ENCODE results near the gene CEBPB. TPM values are rescaled to one million over a fixed set of nuclear protein-coding genes. Genes with fewer than 3 reads are reported as not detected.
"Not testable (repeated sequence)": the region's sequence is repeated elsewhere in the genome, so short reads cannot be mapped to it uniquely, and the experiment has no call there.

The CEBPB gene
- total RNA-seq, 1 donor from 2014 or later: 19.6 TPM

GRCh38 chr20:50192364-50193198 lies 2.0 kb downstream of the CEBPB start:
- DNase-seq (ENCODE audit: extremely low read depth, low read depth, low spot score): no peak

GRCh38 chr20:50193199-50193835 lies 2.7 kb downstream of the CEBPB start:
- no peak for DNase-seq (ENCODE audit: extremely low read depth, low read depth, low spot score)

- DNase-seq (ENCODE audit: extremely low read depth, low read depth, low spot score): no peak
Observed at GRCh38 chr20:50193836-50194421, 3.3 kb downstream of the CEBPB start.

- DNase-seq (ENCODE audit: extremely low read depth, low read depth, low spot score): no peak
Observed at GRCh38 chr20:50194422-50194830, 3.8 kb downstream of the CEBPB start.

- DNase-seq (ENCODE audit: extremely low read depth, low read depth, low spot score): no peak
Observed at GRCh38 chr20:50194831-50195523, 4.3 kb downstream of the CEBPB start.

GRCh38 chr20:50195524-50196120 lies 5.0 kb downstream of the CEBPB start:
- no peak for DNase-seq (ENCODE audit: extremely low read depth, low read depth, low spot score)

GRCh38 chr20:50196248-50196647 lies 5.6 kb downstream of the CEBPB start:
- no peak for DNase-seq (ENCODE audit: extremely low read depth, low read depth, low spot score)

- DNase-seq (ENCODE audit: extremely low read depth, low read depth, low spot score): no peak
Observed at GRCh38 chr20:50196896-50197295, 6.3 kb downstream of the CEBPB start.

- DNase-seq (ENCODE audit: extremely low read depth, low read depth, low spot score): no peak
Observed at GRCh38 chr20:50197463-50198179, 7.0 kb downstream of the CEBPB start.

- no peak for DNase-seq (ENCODE audit: extremely low read depth, low read depth, low spot score)
Observed at GRCh38 chr20:50198180-50198666, 7.6 kb downstream of the CEBPB start.

- no peak for DNase-seq (ENCODE audit: extremely low read depth, low read depth, low spot score)
Observed at GRCh38 chr20:50198716-50199115, 8.1 kb downstream of the CEBPB start.

GRCh38 chr20:50199703-50200102 lies 9.1 kb downstream of the CEBPB start:
- no peak for DNase-seq (ENCODE audit: extremely low read depth, low read depth, low spot score)

- no peak for DNase-seq (ENCODE audit: extremely low read depth, low read depth, low spot score)
Observed at GRCh38 chr20:50200482-50201104, 10.0 kb downstream of the CEBPB start.

GRCh38 chr20:50201710-50202109 lies 11.1 kb downstream of the CEBPB start:
- DNase-seq (ENCODE audit: extremely low read depth, low read depth, low spot score): not testable (repeated sequence)

GRCh38 chr20:50202677-50203076 lies 12.0 kb downstream of the CEBPB start:
- DNase-seq (ENCODE audit: extremely low read depth, low read depth, low spot score): no peak

GRCh38 chr20:50203951-50204937 lies 13.6 kb downstream of the CEBPB start:
- no peak for DNase-seq (ENCODE audit: extremely low read depth, low read depth, low spot score)

- DNase-seq (ENCODE audit: extremely low read depth, low read depth, low spot score): no peak
Observed at GRCh38 chr20:50207026-50207425, 16.4 kb downstream of the CEBPB start.

GRCh38 chr20:50208085-50208491 lies 17.5 kb downstream of the CEBPB start:
- no peak for DNase-seq (ENCODE audit: extremely low read depth, low read depth, low spot score)

All from glomerular endothelial cell (primary cell).